ENCODE data around the gene NAXD.

The NAXD gene

DNA sequence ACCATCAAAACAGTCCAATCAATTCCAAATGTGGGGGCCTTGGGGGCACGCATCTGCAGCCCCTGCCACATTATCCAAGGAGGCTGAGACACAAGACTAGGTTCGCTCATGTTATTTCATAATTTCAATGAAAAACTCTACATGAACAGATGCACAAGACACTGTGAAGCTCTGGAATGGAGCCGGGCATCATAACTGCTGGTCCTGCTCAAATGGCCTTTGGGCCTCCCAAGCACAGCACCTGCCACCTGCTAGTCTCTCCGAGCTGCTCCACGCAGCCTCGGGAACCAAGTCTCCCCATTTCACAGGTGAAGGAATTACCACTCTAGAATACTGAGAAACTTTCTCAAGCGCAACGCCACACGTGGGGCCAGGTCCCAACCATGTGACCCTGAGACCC lies 73.7 kb downstream of the NAXD start:
- Histone ChIP-seq H3K4me1 (ENCODE audit: insufficient read depth, low read length) (no peaks in the 10 kb centered on the region), H3K27me3 (ENCODE audit: insufficient read depth, low read length) (no peaks in the 10 kb centered on the region), H3K9ac (ENCODE audit: low read depth, low read length) (no peak overlapping the region), H3K36me3 (ENCODE audit: insufficient read depth, low read length) (peaks cover 44% of the 10 kb centered on the region), H3K4me3 (ENCODE audit: low read length) (no peak overlapping the region), H3K9me3 (ENCODE audit: insufficient read depth, low read depth, low read length) (no peaks in the 10 kb centered on the region), H3K27ac (ENCODE audit: low read depth, low read length) (no peak overlapping the region)
- WGBS = 96% methylated on average over 9 of the region's 9 CpGs

Data from HUES64 (cell line).